Embryonic facial prominence (tissue), 1 donor: ENCODE measurements around the gene SUPT5H.

ENCODE experiments used
- DNase-seq: peaks from one replicate; pipeline ENCODE4 v3.0.0-alpha.2; 2016; ENCODE audit errors: extremely low spot score

SUPT5H gene

DNA sequence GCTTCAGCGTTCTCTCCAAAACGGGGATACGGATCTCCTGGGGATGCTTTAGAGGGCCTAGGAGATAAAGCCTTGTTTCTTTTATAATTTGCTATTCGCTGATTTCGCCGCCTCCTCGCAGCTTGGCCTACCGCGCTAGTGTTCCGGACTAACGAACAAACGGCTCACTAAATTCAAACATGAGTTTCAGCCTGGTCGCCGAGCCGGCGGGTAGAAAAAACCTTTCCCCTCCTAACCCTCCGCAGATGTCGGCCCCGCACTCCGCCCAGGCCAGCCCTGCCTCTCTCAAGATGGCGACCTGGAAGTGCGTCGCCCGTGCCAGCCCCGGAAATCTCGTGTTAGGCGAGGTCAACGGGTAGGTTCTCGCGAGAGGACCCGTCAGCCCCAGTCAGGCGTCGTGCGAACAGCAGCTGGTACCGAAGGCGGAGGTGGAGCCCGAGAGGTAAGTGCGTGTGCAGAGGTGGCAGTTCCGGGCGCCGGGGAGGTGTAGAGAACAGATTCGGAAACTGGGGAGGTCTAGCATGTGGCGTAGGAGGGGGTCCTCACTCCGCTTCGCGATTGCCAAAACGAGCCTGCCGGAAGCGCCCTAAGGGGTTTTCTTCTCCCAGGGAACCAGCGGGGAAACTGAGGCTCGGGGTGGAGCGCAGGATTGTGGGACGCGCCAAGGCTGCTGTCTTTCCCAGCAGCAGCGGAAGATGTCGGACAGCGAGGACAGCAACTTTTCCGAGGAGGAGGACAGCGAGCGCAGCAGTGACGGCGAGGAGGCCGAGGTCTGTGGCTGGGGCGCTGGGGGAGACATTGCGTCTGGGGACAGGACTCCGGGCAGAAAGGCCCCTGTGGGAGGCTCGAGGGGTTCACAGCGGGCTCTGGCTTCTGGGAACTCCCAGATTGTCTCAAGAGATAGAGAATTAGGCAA is at the start of gene SUPT5H:
SUPT5H (plus strand) TSS at position 387 of the 916 bp plus-strand sequence; CDS start at position 696, 309 bp downstream.
- DNase-seq = peak; percentile 92

- peak; percentile 65 for DNase-seq
Observed at GRCh38 chr19:39397360-39398296, 47.8 kb upstream of the SUPT5H start.

DNA sequence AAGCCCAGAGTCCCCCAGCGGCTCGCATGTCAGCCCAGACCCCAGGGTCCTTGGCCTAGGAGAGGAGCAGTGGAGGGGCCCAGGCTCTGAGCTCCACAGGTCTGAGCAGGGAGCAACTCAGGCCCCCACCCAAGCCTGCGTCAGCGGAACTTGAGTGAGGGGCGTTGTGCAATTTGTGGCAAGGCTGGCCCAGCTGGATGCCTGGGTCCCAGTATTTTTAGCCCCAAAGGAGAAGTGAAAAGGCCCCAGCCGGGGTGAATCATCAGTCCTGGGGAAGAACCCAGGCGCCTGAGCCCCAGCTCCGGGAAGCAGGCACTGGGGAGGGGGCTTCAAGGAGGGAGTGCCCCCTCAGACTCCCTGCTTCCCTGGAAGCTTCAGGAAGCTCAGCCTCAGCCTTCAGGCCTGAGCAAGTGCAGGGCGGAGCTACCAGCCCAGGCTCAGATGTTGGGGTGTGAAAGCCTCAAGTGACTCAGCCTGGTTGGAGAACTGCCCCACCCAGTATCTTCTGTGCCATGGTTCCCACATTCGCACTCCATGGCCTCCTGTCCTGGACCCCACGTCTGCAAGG is 47.0 kb upstream of the SUPT5H start:
- DNase-seq = no peak

GRCh38 chr19:39399668-39400050 is 45.7 kb upstream of the SUPT5H start:
- no peak for DNase-seq

- no peak for DNase-seq
Observed at GRCh38 chr19:39400061-39400460, 45.3 kb upstream of the SUPT5H start.

GRCh38 chr19:39401070-39401548 is 44.3 kb upstream of the SUPT5H start:
- DNase-seq = no peak

DNA sequence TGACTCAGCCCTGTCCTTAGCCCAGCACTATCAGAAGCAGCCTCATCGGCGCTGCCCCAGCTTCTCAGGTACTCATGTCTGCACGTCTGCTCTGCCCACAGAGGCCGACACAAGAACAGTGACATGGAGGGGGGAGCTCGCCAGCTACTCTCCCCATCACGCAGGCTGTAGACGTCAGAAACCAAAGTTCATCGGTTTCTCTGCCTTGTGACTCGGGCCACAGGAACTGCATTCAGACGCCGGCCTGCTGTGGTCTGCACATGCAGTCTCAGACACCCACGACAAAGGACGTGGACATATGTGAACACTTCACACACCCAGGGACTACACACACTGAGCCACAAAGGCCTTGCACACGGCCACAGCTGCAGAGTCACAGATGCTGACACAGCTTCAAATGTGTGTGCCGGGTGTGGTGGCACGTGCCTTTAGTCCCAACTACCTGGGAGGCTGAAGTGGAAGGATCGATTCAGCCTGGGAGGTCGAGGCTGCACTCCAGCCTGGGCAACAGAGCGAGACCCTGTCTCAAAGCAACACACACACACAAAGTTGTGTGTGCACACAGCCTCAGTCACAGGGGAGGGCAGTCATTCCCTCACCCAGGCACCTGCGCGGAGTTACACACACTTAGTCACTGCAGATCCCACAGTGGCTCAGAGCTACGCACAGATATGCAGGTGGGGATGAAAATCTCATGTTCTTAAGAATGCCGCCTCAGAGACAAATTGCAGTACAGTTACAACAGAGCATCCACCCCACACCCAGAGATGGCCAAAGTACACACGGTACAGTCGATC is 43.6 kb upstream of the SUPT5H start:
- no peak for DNase-seq

DNA sequence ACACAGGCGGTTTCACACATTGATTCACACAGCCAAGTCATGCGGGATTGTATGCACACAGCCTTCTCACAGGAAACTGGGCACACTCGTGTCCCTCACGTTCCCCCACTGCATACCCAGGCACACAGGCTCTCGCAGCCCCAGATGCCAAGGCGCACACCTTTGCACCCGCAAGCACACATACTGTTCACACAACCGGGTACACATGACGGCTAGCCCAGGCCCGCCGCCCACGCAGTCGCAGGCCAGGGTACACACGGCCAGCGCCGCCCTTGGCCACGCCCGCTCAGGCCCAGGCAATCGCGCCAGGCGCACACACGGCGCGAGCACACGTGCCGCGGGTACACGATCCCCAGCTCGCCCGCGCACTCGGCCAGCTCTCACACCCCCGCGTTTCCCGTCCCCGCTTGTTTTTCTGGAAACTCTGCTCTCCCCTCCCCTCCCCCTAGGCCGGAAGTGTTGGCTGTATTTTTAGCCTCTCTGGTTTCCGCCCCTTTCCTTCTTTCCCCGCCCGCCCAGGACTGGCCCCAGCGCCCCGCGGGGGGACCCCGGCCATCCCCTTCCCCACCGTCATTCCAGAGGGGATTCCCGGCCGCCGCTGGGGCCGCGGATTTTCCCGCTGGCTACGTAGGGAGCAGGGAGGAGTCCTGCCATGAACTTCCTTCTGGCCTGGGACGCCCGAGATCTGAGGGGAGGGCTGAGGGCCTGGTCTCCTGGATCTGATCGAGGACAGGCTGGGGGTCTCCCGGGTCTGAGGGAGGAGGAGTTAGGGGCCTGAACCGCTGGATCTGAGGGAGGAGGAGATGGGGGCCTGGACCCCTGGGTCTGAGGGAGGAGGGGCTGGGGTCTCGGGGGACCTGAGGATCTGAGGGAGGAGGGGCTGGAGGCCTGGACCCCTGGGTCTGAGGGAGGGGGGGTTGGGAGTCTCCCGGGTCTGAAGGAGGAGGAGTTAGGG is 42.8 kb upstream of the SUPT5H start:
- peak; percentile 83 for DNase-seq

- DNase-seq = peak; percentile 94
Observed at GRCh38 chr19:39403331-39404312, 41.8 kb upstream of the SUPT5H start.

DNA sequence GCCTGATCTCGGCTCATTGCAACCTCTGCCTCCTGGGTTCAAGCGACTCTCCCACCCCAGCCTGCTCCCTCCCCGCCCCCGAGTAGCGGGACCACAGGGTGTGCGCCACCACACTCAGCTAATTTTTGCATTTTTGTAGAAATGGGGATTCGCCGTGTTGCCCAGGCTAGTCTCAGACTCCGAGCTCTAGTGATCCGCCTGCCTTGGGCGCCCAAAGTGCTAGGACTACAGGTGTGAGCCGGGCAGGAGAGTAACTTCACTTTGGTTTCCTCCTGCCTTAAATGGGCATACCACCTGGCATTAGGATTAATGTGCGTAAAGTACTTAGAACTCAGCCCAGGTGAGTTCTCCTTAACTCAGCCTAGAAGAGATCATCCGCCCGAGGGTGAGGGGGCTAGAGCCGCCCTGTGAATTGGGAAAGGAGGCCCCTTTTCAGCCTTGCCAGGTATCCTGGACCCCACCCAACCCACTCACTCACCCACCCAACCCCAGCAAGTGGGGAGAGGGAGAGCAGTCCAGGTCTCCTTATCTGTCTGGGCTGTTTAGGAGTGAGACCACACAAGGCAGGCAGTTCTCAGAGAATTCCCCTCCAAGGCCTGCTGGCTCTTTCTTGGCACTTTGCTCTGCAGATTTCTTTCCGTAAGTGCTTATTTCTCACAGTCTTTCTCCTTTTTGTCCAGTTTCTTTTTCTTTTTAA is 40.0 kb upstream of the SUPT5H start:
- no peak for DNase-seq

DNA sequence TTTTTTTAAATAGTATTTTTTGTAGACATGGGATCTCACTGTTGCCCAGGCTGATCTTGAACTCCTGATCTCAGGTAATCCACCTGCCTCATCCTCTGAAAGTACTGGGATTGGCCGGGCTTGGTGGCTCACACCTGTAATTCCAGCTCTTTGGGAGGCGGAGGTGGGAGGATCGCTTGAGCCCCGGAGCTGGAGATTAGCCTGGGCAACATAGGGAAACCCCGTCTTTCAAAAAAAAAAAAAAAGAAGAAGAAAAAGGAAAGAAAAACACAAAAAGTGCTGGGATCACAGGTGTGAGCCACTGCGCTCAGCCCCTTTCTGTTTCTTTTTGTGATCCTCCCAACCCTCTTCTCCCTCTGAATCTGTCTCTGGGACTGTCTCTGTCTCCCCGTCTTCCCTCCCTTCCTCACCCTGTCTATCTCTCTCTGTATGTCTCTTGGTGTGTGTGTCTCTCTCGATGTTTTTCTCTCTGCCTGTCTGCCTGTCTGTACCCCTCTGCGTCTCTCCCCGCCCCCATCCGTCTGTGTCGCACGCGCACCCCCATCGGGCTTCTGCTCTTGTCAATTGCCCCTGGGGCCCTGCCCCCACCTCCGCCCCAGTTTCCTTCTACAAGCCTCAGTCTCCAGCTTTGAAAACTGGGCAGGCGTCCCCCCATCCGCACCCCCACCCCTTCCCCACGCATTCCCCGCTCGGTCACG is 39.3 kb upstream of the SUPT5H start:
- DNase-seq = no peak

DNA sequence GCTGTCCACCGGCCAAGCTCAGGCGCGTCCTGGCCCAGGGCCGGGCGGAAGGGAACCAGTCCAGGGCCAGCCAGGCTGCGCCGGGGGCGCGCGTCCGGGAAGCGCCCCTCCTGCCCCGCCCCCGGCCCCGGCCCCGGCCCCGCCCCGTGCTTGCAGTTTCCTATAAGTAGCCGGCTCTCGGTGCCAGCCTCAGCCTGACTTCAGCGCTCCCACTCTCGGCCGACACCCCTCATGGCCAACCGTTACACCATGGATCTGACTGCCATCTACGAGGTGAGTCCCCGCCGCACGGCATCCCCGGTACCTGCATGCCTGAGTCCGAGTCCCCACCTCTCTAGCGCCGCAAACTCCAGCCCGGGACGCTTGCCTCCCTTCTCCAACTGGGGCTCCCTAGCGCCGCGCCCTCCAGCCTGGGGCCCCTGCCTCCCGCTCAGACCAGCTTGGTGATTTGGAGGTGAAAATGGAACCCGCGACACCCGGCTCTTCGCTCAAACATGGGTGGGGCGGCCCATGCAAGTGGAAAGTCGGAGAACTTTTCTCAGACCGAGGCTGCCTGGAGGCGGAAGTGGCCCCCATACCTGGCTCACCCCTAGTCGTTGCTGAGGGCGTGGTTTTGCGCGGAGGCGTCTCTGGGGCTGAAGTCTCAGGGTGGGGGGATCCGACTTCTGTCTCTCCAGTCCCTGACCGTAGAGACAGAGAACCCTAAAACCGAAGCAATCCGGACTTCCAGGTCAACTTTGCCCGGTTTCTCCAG is 38.5 kb upstream of the SUPT5H start, which contains the start of gene ZFP36:
ZFP36 (plus strand) TSS at position 192 of the 754 bp plus-strand sequence; CDS start at position 250, 58 bp downstream.
- no peak for DNase-seq

- DNase-seq = no peak
Observed at GRCh38 chr19:39407410-39407659, 38.0 kb upstream of the SUPT5H start.

DNA sequence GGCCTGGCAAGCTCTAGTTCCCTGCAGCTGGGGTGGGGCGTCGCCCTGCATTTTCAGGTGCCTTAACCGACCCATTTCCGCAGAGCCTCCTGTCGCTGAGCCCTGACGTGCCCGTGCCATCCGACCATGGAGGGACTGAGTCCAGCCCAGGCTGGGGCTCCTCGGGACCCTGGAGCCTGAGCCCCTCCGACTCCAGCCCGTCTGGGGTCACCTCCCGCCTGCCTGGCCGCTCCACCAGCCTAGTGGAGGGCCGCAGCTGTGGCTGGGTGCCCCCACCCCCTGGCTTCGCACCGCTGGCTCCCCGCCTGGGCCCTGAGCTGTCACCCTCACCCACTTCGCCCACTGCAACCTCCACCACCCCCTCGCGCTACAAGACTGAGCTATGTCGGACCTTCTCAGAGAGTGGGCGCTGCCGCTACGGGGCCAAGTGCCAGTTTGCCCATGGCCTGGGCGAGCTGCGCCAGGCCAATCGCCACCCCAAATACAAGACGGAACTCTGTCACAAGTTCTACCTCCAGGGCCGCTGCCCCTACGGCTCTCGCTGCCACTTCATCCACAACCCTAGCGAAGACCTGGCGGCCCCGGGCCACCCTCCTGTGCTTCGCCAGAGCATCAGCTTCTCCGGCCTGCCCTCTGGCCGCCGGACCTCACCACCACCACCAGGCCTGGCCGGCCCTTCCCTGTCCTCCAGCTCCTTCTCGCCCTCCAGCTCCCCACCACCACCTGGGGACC is 37.6 kb upstream of the SUPT5H start:
- DNase-seq = no peak

- DNase-seq = no peak
Observed at GRCh38 chr19:39408392-39409207, 36.8 kb upstream of the SUPT5H start.
